ENCODE measurements around the gene TPRKB. TPM values are rescaled to one million over a fixed set of nuclear protein-coding genes. Genes with fewer than 3 reads are reported as not detected.

The TPRKB gene
- polyA plus RNA-seq, 4 donors, result 59.0 to 110 (median 69.4) TPM

GRCh38 chr2:73776869-73777519 is 39.8 kb upstream of the TPRKB start:
- H3K4me1 ChIP-seq (ENCODE audit: control insufficient read depth in 3 of 3, insufficient read depth in 2 of 3, low read depth in 1 of 3, low read length in 2 of 3), result peaks cover 0 to 7% (median 4%) of the 10 kb centered on the region in 3 donors
- FAIRE-seq, result no peak
- DNase-seq, result no peak
- H3K27ac ChIP-seq (ENCODE audit: low read depth in 1 of 3, low read length in 2 of 3), result no peak overlapping the region
- no peaks in the 10 kb centered on the region for H3K9me3 ChIP-seq (ENCODE audit: control insufficient read depth in 2 of 2, insufficient read depth in 1 of 2, low read depth in 1 of 2, low read length in 1 of 2)
- H3K27me3 ChIP-seq (ENCODE audit: control insufficient read depth in 3 of 3, insufficient read depth in 3 of 3, low read length in 3 of 3), result no peaks in the 10 kb centered on the region
- peaks cover 7 to 15% (median 11%) of the 10 kb centered on the region in 3 donors for H3K36me3 ChIP-seq (ENCODE audit: control insufficient read depth in 3 of 3, insufficient read depth in 2 of 3, low read depth in 1 of 3, low read length in 3 of 3)
- WGBS, 3 donors, result 89 to 90% (median 89%) methylated on average over 8 of the region's 8 CpGs
- H3K4me3 ChIP-seq (ENCODE audit: low read depth in 1 of 3, low read length in 3 of 3), result no peak overlapping the region

- H3K27ac ChIP-seq (ENCODE audit: low read depth in 1 of 3, low read length in 2 of 3), result no peak overlapping the region
- DNase-seq, result no peak
- H3K9me3 ChIP-seq (ENCODE audit: control insufficient read depth in 2 of 2, insufficient read depth in 1 of 2, low read depth in 1 of 2, low read length in 1 of 2), result no peaks in the 10 kb centered on the region
- H3K36me3 ChIP-seq (ENCODE audit: control insufficient read depth in 3 of 3, insufficient read depth in 2 of 3, low read depth in 1 of 3, low read length in 3 of 3), result peaks cover 8 to 15% (median 11%) of the 10 kb centered on the region in 3 donors
- H3K27me3 ChIP-seq (ENCODE audit: control insufficient read depth in 3 of 3, insufficient read depth in 3 of 3, low read length in 3 of 3), result no peaks in the 10 kb centered on the region
- WGBS, 3 donors, result 95 to 96% (median 96%) methylated on average over 3 to 4 of the region's 4 CpGs
- H3K4me3 ChIP-seq (ENCODE audit: low read depth in 1 of 3, low read length in 3 of 3), result no peak overlapping the region
- FAIRE-seq, result no peak
- H3K4me1 ChIP-seq (ENCODE audit: control insufficient read depth in 3 of 3, insufficient read depth in 2 of 3, low read depth in 1 of 3, low read length in 2 of 3), result peaks cover 0 to 7% (median 4%) of the 10 kb centered on the region in 3 donors
Observed at GRCh38 chr2:73776381-73776780, 39.2 kb upstream of the TPRKB start.

GRCh38 chr2:73772819-73773218 is 35.7 kb upstream of the TPRKB start:
- no peaks in the 10 kb centered on the region for H3K4me1 ChIP-seq (ENCODE audit: control insufficient read depth in 3 of 3, insufficient read depth in 2 of 3, low read depth in 1 of 3, low read length in 2 of 3)
- H3K27ac ChIP-seq (ENCODE audit: low read depth in 1 of 3, low read length in 2 of 3), result no peak overlapping the region
- DNase-seq (no peak), FAIRE-seq (no peak)
- H3K4me3 ChIP-seq (ENCODE audit: low read depth in 1 of 3, low read length in 3 of 3), result no peak overlapping the region
- peaks cover 11 to 25% (median 24%) of the 10 kb centered on the region in 3 donors for H3K36me3 ChIP-seq (ENCODE audit: control insufficient read depth in 3 of 3, insufficient read depth in 2 of 3, low read depth in 1 of 3, low read length in 3 of 3)
- H3K27me3 ChIP-seq (ENCODE audit: control insufficient read depth in 3 of 3, insufficient read depth in 3 of 3, low read length in 3 of 3), result no peaks in the 10 kb centered on the region
- H3K9me3 ChIP-seq (ENCODE audit: control insufficient read depth in 2 of 2, insufficient read depth in 1 of 2, low read depth in 1 of 2, low read length in 1 of 2), result no peaks in the 10 kb centered on the region

- Histone ChIP-seq H3K36me3 (ENCODE audit: control insufficient read depth in 3 of 3, insufficient read depth in 2 of 3, low read depth in 1 of 3, low read length in 3 of 3) (peaks cover 14 to 27% (median 18%) of the 10 kb centered on the region in 3 donors), H3K4me1 (ENCODE audit: control insufficient read depth in 3 of 3, insufficient read depth in 2 of 3, low read depth in 1 of 3, low read length in 2 of 3) (no peaks in the 10 kb centered on the region), H3K4me3 (ENCODE audit: low read depth in 1 of 3, low read length in 3 of 3) (no peak overlapping the region), H3K9me3 (ENCODE audit: control insufficient read depth in 2 of 2, insufficient read depth in 1 of 2, low read depth in 1 of 2, low read length in 1 of 2) (no peaks in the 10 kb centered on the region), H3K27me3 (ENCODE audit: control insufficient read depth in 3 of 3, insufficient read depth in 3 of 3, low read length in 3 of 3) (no peaks in the 10 kb centered on the region), H3K27ac (ENCODE audit: low read depth in 1 of 3, low read length in 2 of 3) (no peak overlapping the region)
- 90 to 93% (median 92%) methylated on average over 3 of the region's 3 CpGs for WGBS, 3 donors
- no peak for FAIRE-seq
- DNase-seq, result no peak
Observed at GRCh38 chr2:73770725-73771124, 33.6 kb upstream of the TPRKB start.

- Histone ChIP-seq H3K27me3 (ENCODE audit: control insufficient read depth in 3 of 3, insufficient read depth in 3 of 3, low read length in 3 of 3) (no peaks in the 10 kb centered on the region), H3K27ac (ENCODE audit: low read depth in 1 of 3, low read length in 2 of 3) (no peak overlapping the region), H3K9me3 (ENCODE audit: control insufficient read depth in 2 of 2, insufficient read depth in 1 of 2, low read depth in 1 of 2, low read length in 1 of 2) (no peaks in the 10 kb centered on the region), H3K4me1 (ENCODE audit: control insufficient read depth in 3 of 3, insufficient read depth in 2 of 3, low read depth in 1 of 3, low read length in 2 of 3) (no peaks in the 10 kb centered on the region), H3K4me3 (ENCODE audit: low read depth in 1 of 3, low read length in 3 of 3) (no peak overlapping the region), H3K36me3 (ENCODE audit: control insufficient read depth in 3 of 3, insufficient read depth in 2 of 3, low read depth in 1 of 3, low read length in 3 of 3) (peaks cover 11 to 33% (median 28%) of the 10 kb centered on the region in 3 donors)
- FAIRE-seq (peak; percentile 15), DNase-seq (no peak)
- WGBS, 3 donors, result 91 to 94% (median 93%) methylated on average over 4 of the region's 4 CpGs
Observed at GRCh38 chr2:73766994-73767393, 29.8 kb upstream of the TPRKB start.

GRCh38 chr2:73766349-73766748 is 29.2 kb upstream of the TPRKB start:
- Histone ChIP-seq H3K36me3 (ENCODE audit: control insufficient read depth in 3 of 3, insufficient read depth in 2 of 3, low read depth in 1 of 3, low read length in 3 of 3) (peaks cover 14 to 36% (median 32%) of the 10 kb centered on the region in 3 donors), H3K27ac (ENCODE audit: low read depth in 1 of 3, low read length in 2 of 3) (no peak overlapping the region), H3K4me1 (ENCODE audit: control insufficient read depth in 3 of 3, insufficient read depth in 2 of 3, low read depth in 1 of 3, low read length in 2 of 3) (no peaks in the 10 kb centered on the region), H3K9me3 (ENCODE audit: control insufficient read depth in 2 of 2, insufficient read depth in 1 of 2, low read depth in 1 of 2, low read length in 1 of 2) (no peaks in the 10 kb centered on the region), H3K27me3 (ENCODE audit: control insufficient read depth in 3 of 3, insufficient read depth in 3 of 3, low read length in 3 of 3) (no peaks in the 10 kb centered on the region), H3K4me3 (ENCODE audit: low read depth in 1 of 3, low read length in 3 of 3) (no peak overlapping the region)
- DNase-seq (no peak), FAIRE-seq (no peak)
- 97 to 100% (median 100%) methylated on average over 1 of the region's 1 CpG for WGBS, 3 donors

GRCh38 chr2:73764945-73765344 is 27.8 kb upstream of the TPRKB start:
- DNase-seq, result no peak
- no peak overlapping the region for H3K27ac ChIP-seq (ENCODE audit: low read depth in 1 of 3, low read length in 2 of 3)
- H3K27me3 ChIP-seq (ENCODE audit: control insufficient read depth in 3 of 3, insufficient read depth in 3 of 3, low read length in 3 of 3), result no peaks in the 10 kb centered on the region
- no peaks in the 10 kb centered on the region for H3K9me3 ChIP-seq (ENCODE audit: control insufficient read depth in 2 of 2, insufficient read depth in 1 of 2, low read depth in 1 of 2, low read length in 1 of 2)
- 97 to 100% (median 100%) methylated on average over 1 of the region's 1 CpG for WGBS, 3 donors
- H3K4me1 ChIP-seq (ENCODE audit: control insufficient read depth in 3 of 3, insufficient read depth in 2 of 3, low read depth in 1 of 3, low read length in 2 of 3), result no peaks in the 10 kb centered on the region
- peaks cover 16 to 36% (median 30%) of the 10 kb centered on the region in 3 donors for H3K36me3 ChIP-seq (ENCODE audit: control insufficient read depth in 3 of 3, insufficient read depth in 2 of 3, low read depth in 1 of 3, low read length in 3 of 3)
- no peak for FAIRE-seq
- no peak overlapping the region for H3K4me3 ChIP-seq (ENCODE audit: low read depth in 1 of 3, low read length in 3 of 3)

- Histone ChIP-seq H3K36me3 (ENCODE audit: control insufficient read depth in 3 of 3, insufficient read depth in 2 of 3, low read depth in 1 of 3, low read length in 3 of 3) (peaks cover 15 to 37% (median 23%) of the 10 kb centered on the region in 3 donors), H3K9me3 (ENCODE audit: control insufficient read depth in 2 of 2, insufficient read depth in 1 of 2, low read depth in 1 of 2, low read length in 1 of 2) (no peaks in the 10 kb centered on the region), H3K27me3 (ENCODE audit: control insufficient read depth in 3 of 3, insufficient read depth in 3 of 3, low read length in 3 of 3) (no peaks in the 10 kb centered on the region), H3K4me1 (ENCODE audit: control insufficient read depth in 3 of 3, insufficient read depth in 2 of 3, low read depth in 1 of 3, low read length in 2 of 3) (no peaks in the 10 kb centered on the region), H3K4me3 (ENCODE audit: low read depth in 1 of 3, low read length in 3 of 3) (no peak overlapping the region), H3K27ac (ENCODE audit: low read depth in 1 of 3, low read length in 2 of 3) (no peak overlapping the region)
- FAIRE-seq (no peak), DNase-seq (no peak)
- 95 to 96% (median 96%) methylated on average over 1 of the region's 1 CpG for WGBS, 3 donors
Observed at GRCh38 chr2:73762571-73762970, 25.4 kb upstream of the TPRKB start.

GRCh38 chr2:73759904-73760303 is 22.8 kb upstream of the TPRKB start:
- no peak overlapping the region for H3K27ac ChIP-seq (ENCODE audit: low read depth in 1 of 3, low read length in 2 of 3)
- 94 to 100% (median 96%) methylated on average over 2 of the region's 2 CpGs for WGBS, 3 donors
- H3K36me3 ChIP-seq (ENCODE audit: control insufficient read depth in 3 of 3, insufficient read depth in 2 of 3, low read depth in 1 of 3, low read length in 3 of 3), result peaks cover 14 to 43% (median 14%) of the 10 kb centered on the region in 3 donors
- H3K4me1 ChIP-seq (ENCODE audit: control insufficient read depth in 3 of 3, insufficient read depth in 2 of 3, low read depth in 1 of 3, low read length in 2 of 3), result no peaks in the 10 kb centered on the region
- no peaks in the 10 kb centered on the region for H3K27me3 ChIP-seq (ENCODE audit: control insufficient read depth in 3 of 3, insufficient read depth in 3 of 3, low read length in 3 of 3)
- H3K4me3 ChIP-seq (ENCODE audit: low read depth in 1 of 3, low read length in 3 of 3), result no peak overlapping the region
- peaks cover 0 to 6% of the 10 kb centered on the region in 2 donors for H3K9me3 ChIP-seq (ENCODE audit: control insufficient read depth in 2 of 2, insufficient read depth in 1 of 2, low read depth in 1 of 2, low read length in 1 of 2)
- DNase-seq (no peak), FAIRE-seq (no peak)
